Ascending aorta (tissue), 2 donors: ENCODE measurements around the gene LOX. TPM values are rescaled to one million over a fixed set of nuclear protein-coding genes. Genes with fewer than 3 reads are reported as not detected.
"Not testable (repeated sequence)": the region's sequence is repeated elsewhere in the genome, so short reads cannot be mapped to it uniquely, and the experiment has no call there.

Experiments
- DNase-seq, 2 donors: peaks; one replicate each; pipeline ENCODE4 v3.0.0-alpha.2; 2019; ENCODE audit warnings: low spot score in 2 of 2
- H3K27ac ChIP-seq, 2 donors: fragments of 200-600 bp; sonication (generic); one replicate each; pipeline ENCODE4 v1.5.1; 2016 to 2017; ENCODE audit warnings: mild to moderate bottlenecking in 1 of 2
- H3K27me3 ChIP-seq: fragments of 200-600 bp; sonication (generic); one replicate; pipeline ENCODE4 v1.5.1; 2017
- H3K36me3 ChIP-seq, 2 donors: fragments of 200-600 bp; sonication (generic); one replicate each; pipeline ENCODE4 v1.5.1; 2016
- H3K4me1 ChIP-seq, 2 donors: fragments of 200-600 bp; sonication (generic); one replicate each; pipeline ENCODE4 v1.5.1; 2016 to 2017; ENCODE audit warnings: mild to moderate bottlenecking in 1 of 2
- H3K4me3 ChIP-seq, 2 donors: fragments of 200-600 bp; sonication (generic); one replicate each; pipeline ENCODE4 v1.5.1; 2016 to 2017; ENCODE audit warnings: mild to moderate bottlenecking in 1 of 2
- H3K9me3 ChIP-seq, 2 donors: fragments of 200-600 bp; sonication (generic); one replicate each; pipeline ENCODE4 v1.5.1; 2016
- CTCF ChIP-seq, 3 experiments: fragments of 200-600 bp in 2 of 3; fragments of 450-650 bp in 1 of 3; sonication (generic) in 2 of 3; IDR thresholded peaks; one replicate each; pipeline ENCODE4 v1.5.1; 2016 to 2019; ENCODE audit warnings: antibody characterized with exemption in 3 of 3, mild to moderate bottlenecking in 1 of 3, moderate library complexity in 1 of 3
- intact Hi-C: fragments of 100-400 bp; cut with DNase I; formaldehyde crosslinking; loops from one replicate; pipeline ENCODE4 v1.15.1; 2023
- total RNA-seq: library from RNA; depleted of rRNA; stranded (reverse); fragments of >200 nt; gene quantifications from one replicate; pipeline ENCODE4 v1.1.0, GENCODE V29; 2016

LOX gene
- total RNA-seq, 1 donor from 2014 or later, result 48.1 TPM

GRCh38 chr5:122095158-122095557, 17.1 kb upstream of the LOX start:
- Histone ChIP-seq H3K27ac (no peak overlapping the region), H3K27me3 (no peaks in the 10 kb centered on the region), H3K9me3 (no peaks in the 10 kb centered on the region), H3K36me3 (no peaks in the 10 kb centered on the region), H3K4me3 (no peak overlapping the region), H3K4me1 (peaks cover 0 to 3% of the 10 kb centered on the region in 2 donors)
- no peak for DNase-seq
- TF ChIP-seq CTCF (IDR thresholded peaks at IDR 0.05), result no peak
- intact Hi-C loops, result no loop called here

- intact Hi-C loops, H3K9me3 ChIP-seq, H3K4me1 ChIP-seq, DNase-seq, H3K27ac ChIP-seq, H3K27me3 ChIP-seq, H3K36me3 ChIP-seq, H3K4me3 ChIP-seq: not testable (repeated sequence)
These were observed 16.2 kb upstream of the LOX start for GRCh38 chr5:122094251-122094650.

GRCh38 chr5:122093415-122094180, 15.5 kb upstream of the LOX start:
- H3K4me1 ChIP-seq, result peaks cover 0 to 3% of the 10 kb centered on the region in 2 donors
- intact Hi-C loops, result no loop called here
- no peak for DNase-seq
- peak overlapping the region in 1 of 2 donors; percentile 11 for H3K27ac ChIP-seq
- no peaks in the 10 kb centered on the region for H3K36me3 ChIP-seq
- peak overlapping the region in 1 of 2 donors; percentile 8 for H3K4me3 ChIP-seq
- no peak for TF ChIP-seq CTCF (IDR thresholded peaks at IDR 0.05)
- no peaks in the 10 kb centered on the region for H3K27me3 ChIP-seq
- H3K9me3 ChIP-seq, result no peaks in the 10 kb centered on the region

- intact Hi-C loops, result no loop called here
- no peaks in the 10 kb centered on the region for H3K9me3 ChIP-seq
- H3K27ac ChIP-seq, result no peak overlapping the region
- no peak overlapping the region for H3K4me3 ChIP-seq
- H3K4me1 ChIP-seq, result peaks cover 0 to 3% of the 10 kb centered on the region in 2 donors
- TF ChIP-seq CTCF (IDR thresholded peaks at IDR 0.05), result peak in 2 of 3 experiments; percentile 26 to 55
- DNase-seq, result no peak
- no peaks in the 10 kb centered on the region for H3K36me3 ChIP-seq
- H3K27me3 ChIP-seq, result no peaks in the 10 kb centered on the region
These were observed 14.0 kb upstream of the LOX start for GRCh38 chr5:122091936-122092600.

GRCh38 chr5:122089096-122090013, 11.3 kb upstream of the LOX start:
- no peak overlapping the region for H3K27ac ChIP-seq
- H3K36me3 ChIP-seq, result no peaks in the 10 kb centered on the region
- intact Hi-C loops, result no loop called here
- DNase-seq, result no peak
- H3K4me3 ChIP-seq, result no peak overlapping the region
- no peaks in the 10 kb centered on the region for H3K9me3 ChIP-seq
- H3K27me3 ChIP-seq, result no peaks in the 10 kb centered on the region
- no peaks in the 10 kb centered on the region for H3K4me1 ChIP-seq
- no peak for TF ChIP-seq CTCF (IDR thresholded peaks at IDR 0.05)
